HepG2 (cell line): ENCODE data around the gene GLYATL3. TPM values are rescaled to one million over a fixed set of nuclear protein-coding genes. Genes with fewer than 3 reads are reported as not detected.

Experiments
- ATAC-seq: fragments of 200-7000 bp; cut with Tn5 transposase; 3 replicates; pipeline ENCODE4 v1.9.1; 2020; ENCODE audit warnings: mild to moderate bottlenecking, moderate library complexity
- BruUV-seq: library from RNA; stranded (reverse); fragments of 400-500 nt; replicated peaks from 2 replicates; lab custom pipeline; 2021; lab: Mats Ljungman, UMichigan
- CTCF ChIA-PET: fragments of 300-600 bp; formaldehyde crosslinking; extraction: SDS; loops from one replicate; lab custom pipeline; 2021; ENCODE audit warnings: low total read pairs, inconsistent platforms, low intra/inter-chr PET ratio; lab: Yijun Ruan, JAX
- POLR2A ChIA-PET: fragments of 350-600 bp; sonication (Branson Sonifier 250); formaldehyde crosslinking; loops from one replicate; lab custom pipeline; 2020; ENCODE audit warnings: antibody characterized with exemption, inconsistent platforms; lab: Yijun Ruan, JAX
- DNase-seq: peaks from one replicate; pipeline ENCODE4 v3.0.0-alpha.2; 2015; ENCODE audit warnings: low spot score
- FAIRE-seq: peaks from 3 replicates; lab custom pipeline; 2011; peaks lifted over from hg19 to GRCh38; lab: Jason Lieb, UNC
- H2AFZ ChIP-seq: one replicate; pipeline ENCODE4 v1.6.1; 2011; ENCODE audit warnings: low read length, inconsistent platforms
- H3K27ac ChIP-seq: fragments of 300-600 bp; 3 replicates; pipeline ENCODE4 v1.8.0; 2011; ENCODE audit warnings: mixed run types, mild to moderate bottlenecking, mixed read lengths, low read length, inconsistent platforms; ENCODE audit not compliant: insufficient read depth; ENCODE audit errors: extremely low read length
- H3K27me3 ChIP-seq, 2 experiments: fragments of 200-600 bp in 1 of 2; 2 replicates in 1 of 2; 3 replicates in 1 of 2; pipeline versions ENCODE4 v1.6.0 to v1.8.0; 2011; ENCODE audit warnings: low read length in 2 of 2, mild to moderate bottlenecking in 2 of 2, moderate library complexity in 2 of 2, inconsistent platforms in 1 of 2; ENCODE audit not compliant: insufficient read depth in 2 of 2, control insufficient read depth in 1 of 2
- H3K36me3 ChIP-seq, 2 experiments: fragments of 200-600 bp in 1 of 2; replicated peaks in 1 of 2; 2 replicates in 1 of 2; 3 replicates in 1 of 2; pipeline versions ENCODE4 v1.5.1 to v1.8.0; 2011; ENCODE audit warnings: low read length in 2 of 2, inconsistent platforms in 1 of 2; ENCODE audit not compliant: insufficient read depth in 2 of 2, control insufficient read depth in 1 of 2
- H3K4me1 ChIP-seq: 2 replicates; pipeline ENCODE4 v1.5.1; 2012; ENCODE audit warnings: low read length, inconsistent platforms; ENCODE audit not compliant: insufficient read depth
- H3K4me2 ChIP-seq: 2 replicates; pipeline ENCODE4 v1.6.0; 2011; ENCODE audit warnings: low read depth, low read length, inconsistent platforms
- H3K4me3 ChIP-seq, 3 experiments: fragments of 200-600 bp in 1 of 3; sonication (generic), shearing (Covaris generic) in 1 of 3; replicated peaks in 1 of 3; 2 replicates each; pipeline ENCODE4 v1.5.1; 2011 to 2016; ENCODE audit warnings: low read length in 3 of 3, inconsistent platforms in 2 of 3, low read depth in 2 of 3, mild to moderate bottlenecking in 2 of 3, control low read depth in 1 of 3, mixed read lengths in 1 of 3; ENCODE audit not compliant: insufficient read depth in 1 of 3
- H3K79me2 ChIP-seq: one replicate; pipeline ENCODE4 v1.6.1; 2011; ENCODE audit warnings: low read length, inconsistent platforms; ENCODE audit not compliant: insufficient read depth
- H3K9ac ChIP-seq: 2 replicates; pipeline ENCODE4 v1.6.0; 2011; ENCODE audit warnings: mild to moderate bottlenecking, low read depth, low read length, inconsistent platforms; ENCODE audit not compliant: insufficient read depth
- H3K9me3 ChIP-seq: 2 replicates; pipeline ENCODE4 v1.5.1; 2012; ENCODE audit warnings: mild to moderate bottlenecking, low read length
- H4K20me1 ChIP-seq: 2 replicates; pipeline ENCODE4 v1.6.0; 2011; ENCODE audit warnings: inconsistent platforms, mild to moderate bottlenecking, low read length, moderate library complexity; ENCODE audit not compliant: insufficient read depth
- CEBPG ChIP-seq: IDR thresholded peaks from 2 replicates; pipeline ENCODE4 v1.6.1; 2016
- DR1 ChIP-seq: sonication (generic); formaldehyde crosslinking; IDR thresholded peaks from 2 replicates; pipeline ENCODE4 v1.8.0; 2021; ENCODE audit warnings: mild to moderate bottlenecking, missing genetic modification reagents, inconsistent platforms
- NBN ChIP-seq: fragments of 450-650 bp; conservative IDR thresholded peaks from 2 replicates; pipeline ENCODE4 v1.6.1; 2017
- PAWR ChIP-seq: sonication (generic); formaldehyde crosslinking; IDR thresholded peaks from 2 replicates; pipeline ENCODE4 v1.4.0; 2020; ENCODE audit warnings: missing genetic modification reagents, mild to moderate bottlenecking, borderline replicate concordance
- PITX1 ChIP-seq: sonication (generic); formaldehyde crosslinking; IDR thresholded peaks from 2 replicates; pipeline ENCODE4 v1.5.1; 2020; ENCODE audit warnings: mild to moderate bottlenecking, missing genetic modification reagents
- PRPF4 ChIP-seq: fragments of 200-400 bp; formaldehyde crosslinking; IDR thresholded peaks from 2 replicates; pipeline ENCODE4 v1.6.1; 2016; ENCODE audit warnings: low read length, low read depth; ENCODE audit not compliant: poor library complexity, severe bottlenecking
- RNF2 ChIP-seq: fragments of 450-650 bp; conservative IDR thresholded peaks from 2 replicates; pipeline ENCODE4 v1.6.1; 2016; ENCODE audit warnings: low read depth
- SAFB2 ChIP-seq: sonication (generic); formaldehyde crosslinking; IDR thresholded peaks from 2 replicates; pipeline ENCODE4 v1.5.1; 2020; ENCODE audit warnings: missing genetic modification reagents, low read depth, mild to moderate bottlenecking, borderline replicate concordance
- TBX2 ChIP-seq: sonication (generic); formaldehyde crosslinking; IDR thresholded peaks from 2 replicates; pipeline ENCODE4 v1.5.0; 2020; ENCODE audit warnings: missing genetic modification reagents, mild to moderate bottlenecking, borderline replicate concordance
- WIZ ChIP-seq: sonication (generic); formaldehyde crosslinking; IDR thresholded peaks from 2 replicates; pipeline ENCODE4 v1.5.1; 2020; ENCODE audit warnings: mild to moderate bottlenecking, missing genetic modification reagents
- ZNF253 ChIP-seq: sonication (generic); formaldehyde crosslinking; IDR thresholded peaks from 2 replicates; pipeline ENCODE4 v1.8.0; 2022; ENCODE audit warnings: mild to moderate bottlenecking, missing genetic modification reagents, borderline replicate concordance
- ZNF652 ChIP-seq: IDR thresholded peaks from 2 replicates; pipeline ENCODE4 v1.6.1; 2016; ENCODE audit warnings: low read depth, borderline replicate concordance
- ZNF737 ChIP-seq: sonication (generic); formaldehyde crosslinking; IDR thresholded peaks from 2 replicates; pipeline ENCODE4 v1.5.0; 2020; ENCODE audit warnings: missing genetic modification reagents, mild to moderate bottlenecking, borderline replicate concordance
- ZNF800 ChIP-seq: sonication (generic); formaldehyde crosslinking; IDR thresholded peaks from 2 replicates; pipeline ENCODE4 v1.4.0; 2020; ENCODE audit warnings: missing genetic modification reagents
- WGBS: methylation state at CpG from one replicate; pipeline ENCODE4 v1.1.6; 2017; ENCODE audit warnings: low lambda C conversion rate; 5-methylcytosine and 5-hydroxymethylcytosine counted together
- in situ Hi-C: cut with HindIII; loops from 2 replicates; pipeline ENCODE4 v1.10.0; 2017; ENCODE audit warnings: low pct_unique_long_range_greater_than_20kb; ENCODE audit not compliant: extremely low pct_ligation_motif_present
- intact Hi-C: fragments of 100-400 bp; cut with micrococcal nuclease; formaldehyde crosslinking; loops from one replicate; pipeline ENCODE4 v1.10.0; 2022; ENCODE audit not compliant: unreplicated experiment
- polyA plus RNA-seq, 8 experiments: library from polyadenylated mRNA; depleted of rRNA in 3 of 8; stranded (reverse) in 7 of 8; unstranded in 1 of 8; fragments of >200 nt; fragmentation: Illumina TruSeq in 4 of 8; extraction: Trizol in 4 of 8; gene quantifications; 2 replicates each; pipeline versions ENCODE4 v1.2.1 to v1.2.3, GENCODE V29; 2011 to 2016; ENCODE audit warnings: low read depth in 4 of 8, missing spikeins in 1 of 8, mixed read lengths in 1 of 8; ENCODE audit not compliant: insufficient read depth in 1 of 8
- total RNA-seq, 5 experiments: library from RNA; depleted of rRNA; stranded (reverse); fragments of >200 nt; fragmentation: Illumina TruSeq; extraction: Trizol; gene quantifications; 2 replicates each; pipeline ENCODE4 v1.2.3, GENCODE V29; 2016; ENCODE audit warnings: low read depth in 1 of 5
- TF ChIP-seq, protein P1 (sequence below): IDR thresholded peaks from 2 replicates; pipeline ENCODE4 v1.6.1; 2018; ENCODE audit warnings: missing genetic modification reagents

Gene GLYATL3
- total and polyA plus RNA-seq, 2 of the 13 experiments (the other 11 are each of a cell fraction or from before 2014, with no cell fraction given) = 0.05 TPM; not detected in 1

- ATAC-seq (no peak), DNase-seq (peak; percentile 21), FAIRE-seq (no peak)
- no peaks in the 10 kb centered on the region for H3K27me3 ChIP-seq
- 19% methylated on average over 1 of the region's 1 CpG for WGBS
- no peak overlapping the region for H3K27ac ChIP-seq
- H3K4me2 ChIP-seq = no peak overlapping the region
- TF ChIP-seq CEBPG (CRISPR knock-in tag) (0 out of 2 replicates have a peak, but pooled peaks have one; percentile 25), PAWR (CRISPR knock-in tag) (no peak)
- BruUV-seq = no TSS peak
- peaks cover 28% of the 10 kb centered on the region for H3K4me1 ChIP-seq
- no peak overlapping the region for H3K4me3 ChIP-seq
- CTCF ChIA-PET = no interaction called here
- H3K79me2 ChIP-seq = no peaks in the 10 kb centered on the region
- H4K20me1 ChIP-seq = no peaks in the 10 kb centered on the region
- intact Hi-C loops = no loop called here
- POLR2A ChIA-PET = no interaction called here
- H3K36me3 ChIP-seq = no peaks in the 10 kb centered on the region
- no peaks in the 10 kb centered on the region for H3K9me3 ChIP-seq
- in situ Hi-C loops = no loop called here
- no peak overlapping the region for H2AFZ ChIP-seq
- no peak overlapping the region for H3K9ac ChIP-seq
Observed at GRCh38 chr6:49564552-49564951, 64.8 kb downstream of the GLYATL3 start.

GRCh38 chr6:49565261-49565660, 65.5 kb downstream of the GLYATL3 start:
- Histone ChIP-seq H3K4me3 (no peak overlapping the region), H3K9ac (no peak overlapping the region), H3K4me1 (peaks cover 35% of the 10 kb centered on the region), H3K36me3 (no peaks in the 10 kb centered on the region), H2AFZ (no peak overlapping the region), H3K9me3 (no peaks in the 10 kb centered on the region), H3K27me3 (no peaks in the 10 kb centered on the region), H3K27ac (no peak overlapping the region), H3K4me2 (no peak overlapping the region), H3K79me2 (no peaks in the 10 kb centered on the region), H4K20me1 (no peaks in the 10 kb centered on the region)
- intact Hi-C loops = no loop called here
- ATAC-seq (no peak), DNase-seq (no peak), FAIRE-seq (no peak)
- ChIA-PET POLR2A (no interaction called here), CTCF (no interaction called here)
- in situ Hi-C loops = no loop called here
- WGBS = 35% methylated on average over 2 of the region's 2 CpGs
- BruUV-seq = no TSS peak
- TF ChIP-seq PITX1 (CRISPR knock-in tag) (no peak), PRPF4 (no peak), ZNF253 (no peak), TBX2 (CRISPR knock-in tag) (no peak), SAFB2 (CRISPR knock-in tag) (no peak), DR1 (no peak), NBN (no peak), RNF2 (no peak), WIZ (no peak), ZNF652 (CRISPR knock-in tag) (no peak), ZNF800 (CRISPR knock-in tag) (no peak), ZNF737 (no peak)
- TF ChIP-seq, protein P1, sequence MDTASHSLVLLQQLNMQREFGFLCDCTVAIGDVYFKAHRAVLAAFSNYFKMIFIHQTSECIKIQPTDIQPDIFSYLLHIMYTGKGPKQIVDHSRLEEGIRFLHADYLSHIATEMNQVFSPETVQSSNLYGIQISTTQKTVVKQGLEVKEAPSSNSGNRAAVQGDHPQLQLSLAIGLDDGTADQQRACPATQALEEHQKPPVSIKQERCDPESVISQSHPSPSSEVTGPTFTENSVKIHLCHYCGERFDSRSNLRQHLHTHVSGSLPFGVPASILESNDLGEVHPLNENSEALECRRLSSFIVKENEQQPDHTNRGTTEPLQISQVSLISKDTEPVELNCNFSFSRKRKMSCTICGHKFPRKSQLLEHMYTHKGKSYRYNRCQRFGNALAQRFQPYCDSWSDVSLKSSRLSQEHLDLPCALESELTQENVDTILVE (CRISPR knock-in tag) = no peak
- TF ChIP-seq, all 625 proteins: peak for 0
